G401.6 (cell line): ENCODE results near the gene EML3.

ENCODE experiments used
- FAIRE-seq: peaks from 2 replicates; lab custom pipeline; 2012; peaks lifted over from hg19 to GRCh38; lab: Jason Lieb, UNC

Gene EML3

DNA sequence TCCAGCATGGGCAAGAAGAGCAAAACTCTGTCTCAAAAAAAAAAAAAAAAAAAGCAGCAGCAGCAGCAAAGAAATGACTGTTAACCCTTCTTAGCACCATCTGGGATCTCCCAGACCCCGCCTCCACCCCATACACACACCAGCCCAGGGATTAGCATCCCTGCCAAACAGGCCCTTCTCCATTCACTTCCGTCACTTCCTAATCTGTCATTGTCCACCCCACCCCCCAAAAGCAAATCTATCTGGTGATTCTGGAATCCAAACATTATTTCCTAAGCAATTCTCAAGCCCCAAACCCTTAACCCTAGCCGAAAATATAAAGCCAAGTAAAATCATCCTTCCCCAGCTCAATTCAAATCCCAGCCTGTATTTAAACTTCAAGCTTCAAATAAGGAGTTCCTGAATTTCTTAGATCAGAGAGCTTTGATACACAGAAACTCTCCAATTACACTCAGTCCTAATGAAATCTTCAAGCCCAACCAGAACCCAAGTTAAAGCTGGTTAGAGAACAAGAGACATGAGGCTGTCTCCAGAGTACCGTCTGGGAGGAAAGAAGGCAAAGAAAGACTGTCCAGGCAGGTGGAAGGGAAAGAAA is 60.0 kb downstream of the EML3 start:
- no peak for FAIRE-seq
